GM12874 (cell line): ENCODE results near the gene MYLK2.

Source experiments
- CTCF ChIP-seq: IDR thresholded peaks from 2 replicates; pipeline ENCODE4 v1.5.1; 2011; ENCODE audit warnings: low read depth, mild to moderate bottlenecking, control low read depth, low read length, moderate library complexity; ENCODE audit not compliant: insufficient read depth

The MYLK2 gene

GRCh38 chr20:31851240-31851955, 32.2 kb downstream of the MYLK2 start:
- TF ChIP-seq CTCF: no peak

- TF ChIP-seq CTCF: no peak
These were observed 34.3 kb downstream of the MYLK2 start for GRCh38 chr20:31853481-31853880.

- no peak for TF ChIP-seq CTCF
These were observed 37.4 kb downstream of the MYLK2 start for GRCh38 chr20:31856516-31856915.

- no peak for TF ChIP-seq CTCF
These were observed 39.0 kb downstream of the MYLK2 start for GRCh38 chr20:31857861-31858759.

GRCh38 chr20:31858760-31859083, 39.6 kb downstream of the MYLK2 start:
- no peak for TF ChIP-seq CTCF

- no peak for TF ChIP-seq CTCF
These were observed 40.3 kb downstream of the MYLK2 start for GRCh38 chr20:31859266-31859997.

GRCh38 chr20:31859998-31860380, 40.8 kb downstream of the MYLK2 start:
- TF ChIP-seq CTCF: no peak
